ENCODE measurements around the gene EIF2AK2. TPM values are rescaled to one million over a fixed set of nuclear protein-coding genes. Genes with fewer than 3 reads are reported as not detected.

EIF2AK2 gene
- total RNA-seq, 2 experiments from 2014 or later, result 43.1 to 49.3 TPM

- Mint-ChIP-seq H3K9me3 (no peaks in the 10 kb centered on the region), H3K4me3 (no peak within 1 kb of the TSS), H3K27me3 (peaks cover 4% of the 10 kb centered on the region), H3K27ac (no peak within 1 kb of the TSS), H3K4me1 (ENCODE audit: low read depth) (no peaks in the 10 kb centered on the region), H3K36me3 (ENCODE audit: low read depth) (no peaks in the 10 kb centered on the region)
- TF ChIP-seq CTCF (IDR thresholded peaks at IDR 0.05), result no peak
- no peak for DNase-seq
- ATAC-seq, result no peak
- intact Hi-C loops (cut with micrococcal nuclease), result no loop called here
- CTCF ChIA-PET, result interaction anchor here (1.1 kb wide), 1 partner anchor 8 kb away, joined by 3 read pairs; no protein-coding TSS in a partner anchor
- POLR2A ChIA-PET, result interaction anchor here (2.8 kb wide), 1 partner anchor 32 kb away, joined by 8 read pairs; the partner anchor contains the start of gene EIF2AK2
These were observed 31.8 kb upstream of the EIF2AK2 start, which contains the start of gene SULT6B1 for GRCh38 chr2:37188570-37188969. Gene SULT6B1 (minus strand): TSS chr2:37188670. CDS start chr2:37188640, 30 bp downstream.

DNA sequence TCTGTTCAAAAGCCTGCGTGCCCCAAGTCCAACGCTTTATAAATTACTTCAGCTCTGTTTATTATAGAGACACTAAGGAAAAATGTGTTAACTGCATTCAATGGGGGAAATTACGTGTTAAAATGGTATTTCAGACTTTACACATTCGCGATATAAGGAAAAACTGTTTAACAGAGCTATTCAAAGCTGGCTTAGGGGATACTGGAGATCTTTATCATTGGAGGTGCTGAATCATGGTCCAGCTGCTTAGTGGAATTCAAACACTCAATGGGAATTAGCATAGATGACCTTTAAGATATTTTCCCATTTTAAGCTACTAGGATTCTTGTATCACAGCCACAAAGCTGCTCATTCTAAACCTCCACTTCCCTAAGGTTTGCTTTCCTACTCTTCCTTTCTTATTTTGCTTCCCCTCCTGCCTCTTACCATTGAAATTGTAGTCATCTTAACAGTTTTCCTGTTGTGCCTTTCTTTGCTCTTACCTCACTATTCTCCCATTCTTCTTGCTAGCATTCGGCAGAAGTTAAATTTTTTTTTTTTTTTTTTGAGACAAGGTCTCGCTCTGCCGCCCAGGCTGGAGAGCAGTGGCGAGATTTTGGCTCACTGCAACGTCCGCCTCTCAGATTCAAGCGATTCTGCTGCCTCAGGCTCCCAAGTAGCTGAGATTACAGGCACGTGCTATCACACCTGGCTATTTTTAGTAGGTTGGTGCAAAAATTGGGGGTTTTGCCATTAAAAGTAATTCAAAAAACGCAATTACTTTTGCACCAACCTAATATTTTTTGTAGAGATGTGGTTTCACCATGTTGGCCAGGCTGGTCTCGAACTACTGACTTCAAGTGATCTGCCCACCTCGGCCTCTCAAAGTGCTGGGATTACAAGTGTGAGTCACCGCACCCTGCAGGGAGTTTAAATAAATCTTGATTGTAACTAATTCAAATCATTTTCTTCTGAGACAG lies 25.2 kb upstream of the EIF2AK2 start:
- Mint-ChIP-seq H3K36me3 (ENCODE audit: low read depth) (no peaks in the 10 kb centered on the region), H3K9me3 (no peaks in the 10 kb centered on the region), H3K27ac (no peak overlapping the region), H3K27me3 (peaks cover 8% of the 10 kb centered on the region), H3K4me1 (ENCODE audit: low read depth) (peaks cover 5% of the 10 kb centered on the region), H3K4me3 (no peak overlapping the region)
- DNase-seq, result no peak
- CTCF ChIA-PET, result interaction anchor here (0.8 to 1.6 kb wide), 3 partner anchors 13 to 214 kb away, joined by 3 to 7 read pairs (median 3); no protein-coding TSS in a partner anchor
- no peak for ATAC-seq
- TF ChIP-seq CTCF (IDR thresholded peaks at IDR 0.05), result no peak
- POLR2A ChIA-PET, result interaction anchor here (0.6 kb wide), 1 partner anchor 167 kb away, joined by 3 read pairs; no protein-coding TSS in a partner anchor
- intact Hi-C loops (cut with micrococcal nuclease), result no loop called here

DNA sequence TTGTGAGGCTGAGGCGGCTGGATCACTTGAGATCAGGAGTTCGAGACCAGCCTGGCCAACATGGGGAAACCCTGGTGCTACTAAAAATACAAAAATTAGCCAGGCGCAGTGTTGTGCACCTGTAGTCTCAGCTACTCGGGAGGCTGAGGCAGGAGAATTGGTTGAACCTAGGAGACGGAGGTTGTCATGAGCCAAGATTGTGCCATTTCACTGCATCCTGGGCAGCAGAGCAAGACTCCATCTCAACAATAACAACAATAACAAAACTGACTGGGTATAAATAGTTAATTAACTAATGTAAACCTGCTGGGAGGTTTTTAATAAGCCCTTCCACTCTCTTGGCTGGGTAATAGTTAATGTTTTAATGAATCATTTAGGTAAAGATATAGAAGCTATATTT lies 23.9 kb upstream of the EIF2AK2 start:
- H3K27me3 Mint-ChIP-seq, result peaks cover 8% of the 10 kb centered on the region
- no peak overlapping the region for H3K4me3 Mint-ChIP-seq
- H3K9me3 Mint-ChIP-seq, result no peaks in the 10 kb centered on the region
- H3K27ac Mint-ChIP-seq, result no peak overlapping the region
- ChIA-PET POLR2A (no interaction called here), CTCF (interaction anchor here (0.6 to 1.6 kb wide), 4 partner anchors 8 to 55 kb away, joined by 3 to 7 read pairs (median 3); no protein-coding TSS in a partner anchor)
- H3K4me1 Mint-ChIP-seq (ENCODE audit: low read depth), result peaks cover 5% of the 10 kb centered on the region
- H3K36me3 Mint-ChIP-seq (ENCODE audit: low read depth), result no peaks in the 10 kb centered on the region
- DNase-seq (no peak), ATAC-seq (no peak)
- TF ChIP-seq CTCF (IDR thresholded peaks at IDR 0.05), result no peak
- intact Hi-C loops (cut with micrococcal nuclease), result no loop called here

DNA sequence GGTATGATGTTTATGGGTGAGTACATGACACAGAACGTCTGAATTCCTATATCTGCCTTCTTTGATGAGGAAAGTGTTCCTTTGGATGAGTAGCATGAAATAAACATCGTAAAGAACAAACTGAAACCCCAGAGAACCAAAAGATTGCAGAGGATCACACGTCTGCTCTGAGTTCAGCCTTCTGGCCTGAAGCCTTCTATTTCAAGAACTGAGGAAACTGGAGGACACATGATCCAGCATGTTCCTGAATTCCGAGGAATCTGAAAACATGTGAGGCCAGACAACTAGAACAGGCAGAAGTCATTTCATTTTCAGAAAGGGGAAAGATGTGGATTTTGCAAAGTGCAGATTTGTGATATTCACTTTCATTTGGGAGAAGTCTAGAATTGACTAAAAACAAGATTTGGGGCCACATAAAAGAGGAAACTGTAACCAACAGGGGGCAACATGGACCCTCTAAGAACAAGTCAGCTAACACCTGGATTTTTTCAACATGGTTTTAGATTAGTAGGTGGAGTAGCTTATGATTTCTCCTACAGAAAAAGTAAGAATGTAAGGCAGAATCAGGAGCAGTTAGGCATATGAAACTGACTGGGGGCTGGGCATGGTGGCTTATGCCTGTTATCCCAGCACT lies 23.3 kb upstream of the EIF2AK2 start:
- peaks cover 5% of the 10 kb centered on the region for H3K4me1 Mint-ChIP-seq (ENCODE audit: low read depth)
- no peak for DNase-seq
- ChIA-PET POLR2A (no interaction called here), CTCF (interaction anchor here (0.6 to 1.6 kb wide), 4 partner anchors 9 to 55 kb away, joined by 3 to 7 read pairs (median 3); no protein-coding TSS in a partner anchor)
- H3K27ac Mint-ChIP-seq, result no peak overlapping the region
- H3K9me3 Mint-ChIP-seq, result no peaks in the 10 kb centered on the region
- H3K36me3 Mint-ChIP-seq (ENCODE audit: low read depth), result no peaks in the 10 kb centered on the region
- no peak for TF ChIP-seq CTCF (IDR thresholded peaks at IDR 0.05)
- no peak overlapping the region for H3K4me3 Mint-ChIP-seq
- no peak for ATAC-seq
- intact Hi-C loops (cut with micrococcal nuclease), result no loop called here
- H3K27me3 Mint-ChIP-seq, result peaks cover 8% of the 10 kb centered on the region
